Liver (tissue), 3 donors: ENCODE data around the gene CROCC2.

ENCODE experiments used
- CTCF ChIP-seq: fragments of 150-350 bp; IDR thresholded peaks from 2 replicates; pipeline ENCODE4 v1.5.1; 2017; ENCODE audit warnings: improper control_type of control experiment, low read depth, low read length; ENCODE audit not compliant: missing input control
- TAF1 ChIP-seq: conservative IDR thresholded peaks from 2 replicates; pipeline ENCODE4 v1.6.1; 2016; ENCODE audit warnings: antibody characterized with exemption, mild to moderate bottlenecking
- donor health status: healthy.
- donor health status: healthy.

- TF ChIP-seq TAF1, result no peak
- TF ChIP-seq CTCF, result no peak
Observed at GRCh38 chr2:240963065-240963867, 57.1 kb downstream of the CROCC2 start.
